NCI-H82 treated with DMSO at 0.1 percent for 48 hours (cell line): ENCODE results near the gene RPS21.
"Not testable (repeated sequence)": the region's sequence is repeated elsewhere in the genome, so short reads cannot be mapped to it uniquely, and the experiment has no call there.

ENCODE experiments used
- DNase-seq: peaks from one replicate; lab custom pipeline; 2025; ENCODE audit not compliant: unreplicated experiment; lab: John Stamatoyannopoulos, UW

Gene RPS21

DNA sequence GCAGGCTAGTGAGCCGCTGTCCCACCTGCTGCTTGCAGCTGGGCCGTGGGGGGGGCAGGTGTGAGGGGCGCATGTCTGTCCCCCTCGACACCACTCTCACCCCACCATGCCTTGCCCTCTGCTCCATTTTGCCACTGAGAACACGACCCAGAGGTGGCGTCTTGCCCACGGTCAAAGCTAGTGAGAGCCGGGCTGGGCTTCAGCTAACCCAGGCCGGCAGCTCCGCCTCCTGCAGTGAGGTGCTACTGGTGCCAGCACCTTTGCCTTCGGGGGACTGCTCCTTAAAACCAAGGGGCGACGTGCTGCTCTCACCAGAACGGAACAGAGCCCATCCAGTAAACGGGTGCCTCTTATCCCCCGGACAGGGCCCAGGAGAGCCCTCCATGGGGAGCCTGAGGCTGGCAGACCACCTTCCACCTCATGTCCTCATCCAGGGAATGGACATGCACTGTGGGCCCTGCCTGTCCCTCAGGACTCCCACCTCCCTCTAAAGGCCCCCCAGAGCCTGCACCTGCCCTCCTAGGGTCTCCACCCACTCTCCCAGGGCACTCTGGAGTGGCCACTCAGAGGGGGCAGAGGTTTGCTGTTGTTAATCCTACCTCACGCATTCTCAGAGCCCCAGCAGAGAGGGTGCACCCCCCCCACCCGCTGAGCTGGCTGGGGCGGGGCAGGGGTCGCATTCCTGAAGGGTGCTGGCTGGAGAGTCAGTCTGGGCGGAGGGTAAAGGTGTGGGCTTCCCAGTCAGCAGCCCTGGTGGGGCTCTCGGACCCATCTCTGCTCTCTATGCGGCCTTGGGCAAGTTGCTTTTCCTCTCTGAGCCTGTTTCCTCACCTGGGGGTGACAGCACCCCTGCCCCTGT lies 37.6 kb downstream of the RPS21 start:
- DNase-seq: no peak

DNA sequence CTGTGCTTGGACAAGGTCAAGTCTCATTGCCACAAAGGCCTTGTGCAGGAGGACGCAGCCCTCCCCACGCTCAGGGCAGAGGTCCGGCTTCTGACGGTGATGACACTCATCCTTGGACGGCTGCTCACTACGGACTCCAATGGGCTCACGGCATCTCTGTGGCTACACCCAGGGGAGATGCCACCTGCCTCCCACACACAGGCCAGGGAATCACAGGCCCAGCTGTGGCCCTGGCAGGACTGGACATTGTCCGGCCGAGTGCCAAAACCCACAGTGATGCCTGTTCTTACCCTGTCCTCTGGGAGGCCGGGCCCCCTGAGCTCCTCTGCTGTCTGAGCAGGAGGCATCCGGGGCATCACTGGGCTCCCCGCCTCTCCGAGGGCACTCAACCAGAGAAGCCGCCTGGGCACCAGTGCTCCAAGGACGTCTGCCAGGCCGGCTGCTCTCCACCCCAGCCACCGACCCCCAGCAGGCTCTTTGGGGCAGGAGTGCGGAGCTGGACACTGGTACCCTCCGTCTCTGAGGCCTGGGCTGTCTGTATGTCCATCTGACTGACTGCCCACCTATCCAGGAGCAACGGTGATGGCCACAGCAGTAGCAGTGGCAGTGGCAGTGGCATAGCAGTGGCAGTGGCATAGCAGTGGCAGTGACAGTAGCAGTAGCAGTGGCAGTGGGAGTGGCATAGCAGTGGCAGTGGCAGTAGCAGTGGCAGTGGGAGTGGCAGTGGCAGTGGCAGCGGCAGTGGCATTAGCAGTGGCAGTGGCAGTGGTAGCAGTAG lies 38.6 kb downstream of the RPS21 start:
- no peak for DNase-seq

GRCh38 chr20:62426059-62426348 lies 39.1 kb downstream of the RPS21 start:
- not testable (repeated sequence) for DNase-seq

GRCh38 chr20:62426699-62427131 lies 39.8 kb downstream of the RPS21 start:
- no peak for DNase-seq

DNA sequence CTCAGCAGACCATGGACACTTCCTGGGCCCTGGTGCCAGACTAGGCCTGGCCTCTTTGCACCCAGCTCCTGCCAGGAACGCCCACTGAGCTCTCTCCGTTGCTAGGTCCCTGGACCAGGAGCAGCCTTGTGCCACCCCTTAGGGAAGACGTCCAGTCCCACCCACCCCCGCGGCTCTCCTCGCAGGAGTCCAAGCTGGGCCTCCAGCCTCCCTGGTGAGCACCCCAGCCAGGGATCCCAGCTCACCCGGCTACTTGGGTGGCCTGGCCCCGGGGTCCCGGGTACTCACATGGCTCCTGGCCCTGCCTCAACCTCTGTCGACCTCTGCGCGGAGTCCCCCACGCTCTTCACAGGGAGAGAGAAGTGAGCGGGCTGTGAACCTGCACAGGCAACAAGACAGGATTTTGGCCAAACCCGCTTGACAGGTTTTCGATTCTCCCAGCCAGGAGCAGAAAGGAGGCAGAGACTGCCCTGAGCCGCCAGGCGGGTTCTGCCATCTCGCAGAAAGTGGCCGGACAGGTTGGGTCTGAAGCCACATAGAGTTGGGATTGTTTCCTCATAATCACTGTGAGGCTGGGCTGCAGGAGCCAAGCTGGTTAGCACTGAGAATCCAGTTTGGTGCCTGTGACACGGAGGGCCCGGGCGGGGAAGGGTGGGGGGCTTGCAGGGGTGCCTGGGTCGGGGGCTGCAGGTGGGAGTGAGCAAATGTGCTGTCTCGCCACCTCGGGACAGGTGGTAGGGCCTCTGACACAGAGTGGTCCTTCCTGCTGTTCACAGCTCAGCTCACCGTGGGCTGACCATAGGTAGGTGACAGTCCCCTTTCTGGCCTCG lies 40.5 kb downstream of the RPS21 start, which contains the start of gene RBBP8NL:
TSS of gene RBBP8NL (minus strand) at position 368 of the 830 bp plus-strand sequence. CDS start 7,892 bp downstream, outside the sequence.
- no peak for DNase-seq

GRCh38 chr20:62428002-62428372 lies 41.1 kb downstream of the RPS21 start:
- DNase-seq: no peak

GRCh38 chr20:62428396-62429295 lies 41.7 kb downstream of the RPS21 start:
- DNase-seq: no peak

DNA sequence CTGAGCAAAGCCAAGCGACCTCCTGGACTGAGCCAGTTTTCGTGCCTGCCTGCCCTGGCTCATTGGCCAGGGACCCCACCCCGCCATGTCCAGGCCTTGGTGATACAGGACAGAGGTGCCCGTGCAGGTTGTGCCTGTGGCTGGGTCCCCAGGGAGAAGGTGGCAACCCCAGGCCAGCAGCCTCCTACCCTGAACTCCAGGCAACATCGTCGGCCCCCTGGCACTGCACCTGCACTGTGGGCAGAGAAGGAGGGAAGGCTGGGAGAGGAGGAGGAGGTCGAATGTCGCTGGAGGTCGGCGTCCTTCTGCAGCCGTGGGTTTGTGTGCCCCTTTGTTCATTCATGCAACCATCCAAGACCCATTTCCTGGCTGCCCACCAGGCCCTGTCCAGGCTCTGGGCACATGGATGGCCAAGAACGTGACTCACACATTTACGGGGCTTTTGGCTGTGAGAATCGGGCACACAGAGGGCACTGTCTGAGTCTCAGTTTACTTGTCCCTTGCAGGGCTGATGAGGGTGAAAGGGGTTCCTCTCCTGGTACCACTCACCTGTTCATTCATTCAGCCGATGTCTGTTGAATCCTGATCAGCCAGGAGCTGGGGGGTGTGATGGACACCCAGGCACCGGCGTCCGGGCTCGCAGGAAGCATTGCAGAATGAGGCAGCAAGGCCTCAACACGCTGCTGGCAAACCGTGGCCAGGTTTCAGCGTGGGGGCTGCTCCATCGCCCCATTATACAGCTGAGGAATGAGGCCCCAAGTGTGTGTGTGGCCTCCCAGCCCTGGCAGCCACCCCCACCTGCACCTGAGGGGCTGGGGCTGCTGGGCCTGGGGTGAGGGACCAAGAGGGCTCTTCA lies 42.8 kb downstream of the RPS21 start:
- DNase-seq: no peak

GRCh38 chr20:62430311-62430853 lies 43.5 kb downstream of the RPS21 start:
- no peak for DNase-seq

DNA sequence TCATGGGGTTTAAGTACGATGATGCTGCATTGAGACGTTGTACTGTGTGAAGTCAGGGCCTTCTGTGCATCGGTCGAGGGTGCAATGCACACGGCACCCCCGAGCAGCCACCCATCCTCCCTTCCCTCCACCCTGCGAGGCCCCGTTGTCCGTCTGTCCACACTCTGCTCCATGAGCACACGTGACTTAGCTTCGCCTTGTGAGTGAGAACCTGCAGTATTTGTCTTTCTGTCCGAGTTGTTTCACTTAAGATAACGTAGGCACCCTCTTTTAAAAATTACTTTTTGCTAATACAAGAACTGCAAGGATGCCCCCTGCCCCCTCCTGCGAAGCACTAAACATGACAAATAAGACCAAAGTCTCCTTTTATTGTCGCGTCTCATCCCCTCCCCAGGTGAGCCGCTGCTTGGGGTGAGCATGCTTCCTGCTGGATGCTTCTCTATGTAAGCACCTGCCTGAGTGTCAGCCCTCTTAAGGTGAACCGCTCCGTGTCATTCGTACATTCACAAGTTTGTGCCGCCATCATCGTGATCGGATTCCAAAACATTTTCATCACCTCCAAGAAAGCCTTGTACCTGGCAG lies 44.1 kb downstream of the RPS21 start:
- DNase-seq: no peak

DNA sequence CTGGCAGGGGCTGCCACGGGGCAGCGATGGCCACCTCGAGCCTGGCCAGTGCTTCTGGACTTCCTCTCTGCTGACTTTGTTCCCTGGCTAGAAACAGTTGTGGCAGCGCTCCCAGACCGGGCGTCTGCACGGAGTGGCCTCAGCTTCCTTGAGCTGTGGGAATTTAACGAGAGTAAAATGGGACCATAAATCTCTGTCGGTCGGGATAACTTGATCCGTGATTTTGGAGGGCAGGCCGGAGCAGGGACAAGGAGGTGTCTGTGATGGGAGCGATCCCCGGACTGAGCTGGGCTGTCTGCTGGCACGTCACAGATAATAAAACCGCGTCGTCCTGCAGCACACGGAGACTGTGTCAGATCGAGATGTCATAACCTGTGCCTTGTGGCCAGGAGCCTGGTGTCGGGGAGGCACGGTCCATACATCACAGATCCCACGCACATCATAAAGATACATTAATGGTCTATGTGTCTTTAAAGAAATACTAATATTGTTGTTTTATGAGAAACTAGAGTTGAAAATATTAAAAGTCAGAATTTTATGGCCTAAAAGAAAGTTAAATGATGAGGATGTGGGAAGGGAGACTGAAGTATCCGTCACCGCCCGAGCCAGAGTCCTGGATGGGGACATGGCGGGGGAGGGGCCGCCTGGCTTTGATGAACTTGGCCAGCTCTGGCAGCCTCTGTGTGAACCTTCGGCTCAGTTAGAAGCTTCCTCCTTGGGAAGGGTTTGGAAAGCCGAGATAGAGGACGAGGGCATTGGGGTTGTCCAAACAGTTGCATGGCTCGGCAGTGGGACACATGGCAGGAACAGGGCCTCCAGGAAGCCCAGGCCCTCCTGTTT lies 47.0 kb downstream of the RPS21 start:
- no peak for DNase-seq

GRCh38 chr20:62436692-62437091 lies 49.8 kb downstream of the RPS21 start:
- no peak for DNase-seq

DNA sequence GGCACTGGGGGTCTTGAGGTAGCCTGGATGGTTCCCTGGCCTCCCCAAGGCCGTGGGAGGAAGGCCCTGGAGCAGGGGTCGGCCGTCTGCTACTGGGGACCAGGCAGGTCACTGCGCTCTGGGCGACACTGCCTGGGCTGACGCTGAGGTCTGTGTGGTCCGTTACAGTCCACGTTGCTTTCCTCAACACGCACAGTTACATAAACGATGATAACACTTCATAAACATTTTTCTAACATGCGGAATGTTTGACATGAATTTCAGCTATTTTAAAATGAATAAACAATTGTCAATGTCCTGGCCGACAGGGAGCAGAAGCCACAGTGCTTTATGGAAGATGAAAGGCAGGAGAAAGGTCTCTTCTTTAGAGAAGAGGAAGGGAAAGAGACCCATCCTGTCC lies 50.6 kb downstream of the RPS21 start:
- no peak for DNase-seq

DNA sequence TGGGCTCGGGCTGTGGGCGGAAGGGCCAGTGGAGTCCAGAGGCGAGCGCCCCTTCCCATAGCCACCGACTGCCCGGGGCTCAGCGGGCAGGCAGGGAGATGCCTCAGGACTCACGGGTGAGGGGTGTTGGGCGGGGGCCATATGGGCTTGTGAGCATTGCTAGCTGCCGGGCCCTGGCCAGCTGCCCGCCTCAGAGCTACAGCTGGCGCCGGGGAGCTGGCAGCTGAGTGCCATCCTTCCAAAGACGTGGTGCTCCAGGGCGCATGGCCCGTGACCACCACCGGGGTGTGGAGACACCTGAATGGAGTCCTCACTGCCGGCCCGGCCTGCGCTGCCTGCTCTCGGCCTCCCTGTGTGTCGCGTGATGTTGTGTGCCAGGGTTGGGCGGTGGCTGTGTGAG lies 51.0 kb downstream of the RPS21 start:
- DNase-seq: no peak
